Ureter (tissue), 1 donor: ENCODE data around the gene ST6GALNAC4. TPM values are rescaled to one million over a fixed set of nuclear protein-coding genes. Genes with fewer than 3 reads are reported as not detected.
"Not testable (repeated sequence)": the region's sequence is repeated elsewhere in the genome, so short reads cannot be mapped to it uniquely, and the experiment has no call there.

Source experiments
- DNase-seq: peaks from one replicate; pipeline ENCODE4 v3.0.0-alpha.2; 2020; ENCODE audit warnings: low spot score
- total RNA-seq: library from RNA; stranded (reverse); gene quantifications from one replicate; pipeline ENCODE4 v1.2.4, GENCODE V29; 2023
- donor health status: DM: yes; HTN: yes; CAD: no.

ST6GALNAC4 gene
- total RNA-seq, 1 donor from 2014 or later, result 25.8 TPM

GRCh38 chr9:127885508-127886281 is 31.1 kb downstream of the ST6GALNAC4 start:
- no peak for DNase-seq

- DNase-seq, result no peak
Measured at GRCh38 chr9:127884976-127885490, 31.8 kb downstream of the ST6GALNAC4 start.

GRCh38 chr9:127884427-127884911 is 32.4 kb downstream of the ST6GALNAC4 start:
- no peak for DNase-seq

- DNase-seq, result no peak
Measured at GRCh38 chr9:127883959-127884358, 32.9 kb downstream of the ST6GALNAC4 start.

GRCh38 chr9:127881715-127882114 is 35.1 kb downstream of the ST6GALNAC4 start:
- not testable (repeated sequence) for DNase-seq

- no peak for DNase-seq
Measured at GRCh38 chr9:127880143-127880542, 36.7 kb downstream of the ST6GALNAC4 start.

- DNase-seq, result no peak
Measured at GRCh38 chr9:127878652-127879390, 38.0 kb downstream of the ST6GALNAC4 start.

GRCh38 chr9:127878001-127878651 is 38.7 kb downstream of the ST6GALNAC4 start:
- no peak for DNase-seq

GRCh38 chr9:127877566-127877998 is 39.3 kb downstream of the ST6GALNAC4 start, which contains the start of gene AK1:
Gene AK1, minus strand, starts transcription at chr9:127877675. Its CDS starts 3,058 bp downstream, at chr9:127874617.
- DNase-seq, result peak; percentile 79

GRCh38 chr9:127876764-127877562 is 39.9 kb downstream of the ST6GALNAC4 start:
- no peak for DNase-seq

- no peak for DNase-seq
Measured at GRCh38 chr9:127876026-127876763, 40.6 kb downstream of the ST6GALNAC4 start.

GRCh38 chr9:127875306-127875966 is 41.4 kb downstream of the ST6GALNAC4 start:
- DNase-seq, result no peak

GRCh38 chr9:127874301-127875221 is 42.3 kb downstream of the ST6GALNAC4 start:
- DNase-seq, result no peak

- peak; percentile 78 for DNase-seq
Measured at GRCh38 chr9:127873886-127874285, 43.0 kb downstream of the ST6GALNAC4 start.

GRCh38 chr9:127873223-127873691 is 43.6 kb downstream of the ST6GALNAC4 start:
- no peak for DNase-seq

GRCh38 chr9:127872369-127873222 is 44.2 kb downstream of the ST6GALNAC4 start:
- no peak for DNase-seq

GRCh38 chr9:127871531-127871930 is 45.3 kb downstream of the ST6GALNAC4 start:
- no peak for DNase-seq

GRCh38 chr9:127870887-127871286 is 46.0 kb downstream of the ST6GALNAC4 start:
- DNase-seq, result no peak
